Measurements from ENCODE around the gene COL3A1. TPM values are rescaled to one million over a fixed set of nuclear protein-coding genes. Genes with fewer than 3 reads are reported as not detected.

Gene COL3A1
- total RNA-seq, 2 donors from 2014 or later: 0.12 TPM; not detected in 1

DNA sequence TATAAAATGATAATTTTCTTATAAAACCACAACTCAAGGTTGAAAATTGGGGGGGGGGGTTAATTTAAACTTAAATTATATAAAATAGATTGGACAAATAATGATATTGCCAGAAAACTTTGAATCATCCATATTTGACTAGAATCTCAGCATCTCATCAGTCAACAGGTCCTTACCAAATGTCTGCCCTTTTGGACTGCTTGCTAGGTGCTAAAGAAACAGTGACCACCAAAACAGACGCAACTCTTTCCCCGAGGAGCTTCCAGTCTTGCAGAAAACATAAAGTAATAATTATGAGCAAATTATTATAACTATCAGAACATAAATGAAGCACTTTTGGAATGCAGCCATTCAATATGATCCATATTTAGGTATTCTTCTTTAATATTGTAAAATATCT is 8.6 kb upstream of the COL3A1 start:
- DNase-seq: no peak
- H3K27ac Mint-ChIP-seq: no peak overlapping the region
- no peak overlapping the region for H3K4me3 Mint-ChIP-seq
- H3K27me3 Mint-ChIP-seq: no peaks in the 10 kb centered on the region
- H3K9me3 ChIP-seq (ENCODE audit: control insufficient read depth, low read length, poor library complexity, severe bottlenecking): no peaks in the 10 kb centered on the region
- H3K36me3 Mint-ChIP-seq (ENCODE audit: low read depth): no peaks in the 10 kb centered on the region
- no peak for ATAC-seq
- no peaks in the 10 kb centered on the region for H3K4me1 Mint-ChIP-seq

DNA sequence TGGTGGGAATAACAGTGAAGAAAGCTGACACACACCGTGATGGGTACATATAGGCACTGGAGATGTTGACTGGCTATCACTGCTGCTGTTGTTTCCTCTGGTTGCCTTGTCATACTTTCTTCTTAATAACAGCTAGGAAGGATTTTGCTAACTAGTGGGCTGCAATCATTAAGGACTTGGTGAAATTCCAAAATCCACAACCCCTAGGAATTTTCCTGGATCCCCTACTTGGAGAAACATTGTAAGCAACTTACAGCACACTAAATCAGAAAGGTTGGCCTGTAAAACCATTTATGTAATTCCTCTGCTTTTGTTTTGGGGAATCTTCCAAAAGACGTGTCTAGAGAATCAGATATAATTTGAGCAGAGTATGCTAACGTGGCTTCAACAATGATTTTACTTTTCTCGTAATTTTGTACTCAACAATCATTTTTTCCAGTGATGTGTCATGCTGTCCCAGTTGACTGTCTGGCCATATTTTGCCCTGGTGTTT is 8.0 kb upstream of the COL3A1 start:
- no peak for DNase-seq
- no peak overlapping the region for H3K27ac Mint-ChIP-seq
- no peak for ATAC-seq
- H3K4me3 Mint-ChIP-seq: no peak overlapping the region
- H3K27me3 Mint-ChIP-seq: no peaks in the 10 kb centered on the region
- no peaks in the 10 kb centered on the region for H3K36me3 Mint-ChIP-seq (ENCODE audit: low read depth)
- H3K9me3 ChIP-seq (ENCODE audit: control insufficient read depth, low read length, poor library complexity, severe bottlenecking): no peaks in the 10 kb centered on the region
- H3K4me1 Mint-ChIP-seq: no peaks in the 10 kb centered on the region

GRCh38 chr2:188966728-188967440 is 7.3 kb upstream of the COL3A1 start:
- no peak for DNase-seq
- no peaks in the 10 kb centered on the region for H3K36me3 Mint-ChIP-seq (ENCODE audit: low read depth)
- H3K27ac Mint-ChIP-seq: no peak overlapping the region
- no peak for ATAC-seq
- no peaks in the 10 kb centered on the region for H3K27me3 Mint-ChIP-seq
- H3K4me3 Mint-ChIP-seq: no peak overlapping the region
- H3K4me1 Mint-ChIP-seq: no peaks in the 10 kb centered on the region
- no peaks in the 10 kb centered on the region for H3K9me3 ChIP-seq (ENCODE audit: control insufficient read depth, low read length, poor library complexity, severe bottlenecking)

DNA sequence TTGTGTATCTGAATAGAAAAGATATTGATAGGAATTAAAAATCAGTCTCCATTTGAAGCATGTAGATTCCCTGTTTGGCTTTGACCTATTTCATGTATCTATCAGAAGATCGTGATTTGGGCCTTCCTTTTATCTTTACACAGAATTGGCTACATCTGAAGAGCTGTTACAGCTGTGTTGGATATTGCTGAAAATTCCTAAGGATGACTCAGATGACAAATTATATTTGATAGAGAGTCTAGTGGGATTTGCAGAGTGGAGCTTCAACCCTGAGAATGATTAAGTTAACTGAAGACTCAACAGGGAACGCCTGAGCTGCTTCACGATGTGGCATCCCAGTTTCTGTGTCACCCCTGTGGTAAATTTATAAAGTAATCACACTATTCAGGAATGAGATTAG is 4.9 kb upstream of the COL3A1 start:
- Mint-ChIP-seq H3K36me3 (ENCODE audit: low read depth) (no peaks in the 10 kb centered on the region), H3K27me3 (peaks cover 7% of the 10 kb centered on the region), H3K4me3 (no peak overlapping the region), H3K27ac (no peak overlapping the region), H3K4me1 (no peaks in the 10 kb centered on the region)
- no peak for ATAC-seq
- no peaks in the 10 kb centered on the region for H3K9me3 ChIP-seq (ENCODE audit: control insufficient read depth, low read length, poor library complexity, severe bottlenecking)
- no peak for DNase-seq

DNA sequence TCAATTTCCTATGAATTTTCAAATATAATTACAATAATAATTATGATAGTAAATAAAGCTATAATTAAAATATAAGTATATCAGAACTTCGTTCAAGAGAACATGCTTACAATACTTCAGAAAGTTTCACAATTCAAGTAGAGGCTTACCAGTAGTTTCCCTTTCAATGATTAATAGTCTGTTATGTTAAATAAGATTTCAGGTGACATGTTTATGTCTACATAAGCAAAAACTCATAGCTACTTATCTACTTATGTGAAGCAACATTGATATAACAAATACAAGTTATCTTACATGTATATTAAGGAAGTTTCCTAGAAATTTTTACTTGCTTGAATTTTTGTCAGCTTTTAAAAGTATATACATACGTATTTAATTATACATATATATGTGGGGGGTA is 4.5 kb upstream of the COL3A1 start:
- Mint-ChIP-seq H3K4me3 (no peak overlapping the region), H3K4me1 (no peaks in the 10 kb centered on the region), H3K27ac (no peak overlapping the region), H3K36me3 (ENCODE audit: low read depth) (no peaks in the 10 kb centered on the region), H3K27me3 (peaks cover 11% of the 10 kb centered on the region)
- DNase-seq: no peak
- no peak for ATAC-seq
- H3K9me3 ChIP-seq (ENCODE audit: control insufficient read depth, low read length, poor library complexity, severe bottlenecking): no peaks in the 10 kb centered on the region

- Mint-ChIP-seq H3K36me3 (ENCODE audit: low read depth) (no peaks in the 10 kb centered on the region), H3K27me3 (peaks cover 11% of the 10 kb centered on the region), H3K4me3 (no peak overlapping the region), H3K4me1 (no peaks in the 10 kb centered on the region), H3K27ac (no peak overlapping the region)
- DNase-seq (no peak), ATAC-seq (no peak)
- no peaks in the 10 kb centered on the region for H3K9me3 ChIP-seq (ENCODE audit: control insufficient read depth, low read length, poor library complexity, severe bottlenecking)
Measured at GRCh38 chr2:188970211-188970610, 4.0 kb upstream of the COL3A1 start.

DNA sequence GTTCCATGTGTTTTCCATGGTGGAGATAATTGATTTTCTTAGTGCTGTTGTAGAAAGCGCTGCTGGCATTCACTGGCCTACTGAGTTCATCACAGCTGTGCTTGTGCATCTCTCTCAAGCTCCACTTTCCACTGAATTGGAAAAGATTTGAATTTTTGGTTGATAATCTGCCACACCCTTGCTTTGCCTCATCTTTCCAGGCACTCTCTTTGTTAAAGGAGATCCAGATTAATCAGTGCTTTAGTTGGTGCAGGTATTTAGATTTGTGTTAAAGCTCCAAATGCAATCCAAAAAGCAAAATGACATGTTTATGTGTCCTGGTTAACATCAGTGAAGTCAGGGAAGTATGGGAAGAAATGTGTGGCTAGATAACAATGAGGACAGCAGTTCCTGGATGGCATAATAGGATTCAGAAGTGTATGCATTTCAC is 2.7 kb upstream of the COL3A1 start:
- Mint-ChIP-seq H3K27ac (no peak overlapping the region), H3K4me3 (no peak overlapping the region), H3K4me1 (no peaks in the 10 kb centered on the region), H3K36me3 (ENCODE audit: low read depth) (no peaks in the 10 kb centered on the region), H3K27me3 (peaks cover 17% of the 10 kb centered on the region)
- no peaks in the 10 kb centered on the region for H3K9me3 ChIP-seq (ENCODE audit: control insufficient read depth, low read length, poor library complexity, severe bottlenecking)
- no peak for ATAC-seq
- no peak for DNase-seq

GRCh38 chr2:188973641-188974040 is 532 bp upstream of the COL3A1 start:
- DNase-seq: no peak
- Mint-ChIP-seq H3K27ac (no peak overlapping the region), H3K4me3 (no peak overlapping the region), H3K27me3 (peaks cover 17% of the 10 kb centered on the region), H3K4me1 (no peaks in the 10 kb centered on the region), H3K36me3 (ENCODE audit: low read depth) (no peaks in the 10 kb centered on the region)
- no peak for ATAC-seq
- no peaks in the 10 kb centered on the region for H3K9me3 ChIP-seq (ENCODE audit: control insufficient read depth, low read length, poor library complexity, severe bottlenecking)

DNA sequence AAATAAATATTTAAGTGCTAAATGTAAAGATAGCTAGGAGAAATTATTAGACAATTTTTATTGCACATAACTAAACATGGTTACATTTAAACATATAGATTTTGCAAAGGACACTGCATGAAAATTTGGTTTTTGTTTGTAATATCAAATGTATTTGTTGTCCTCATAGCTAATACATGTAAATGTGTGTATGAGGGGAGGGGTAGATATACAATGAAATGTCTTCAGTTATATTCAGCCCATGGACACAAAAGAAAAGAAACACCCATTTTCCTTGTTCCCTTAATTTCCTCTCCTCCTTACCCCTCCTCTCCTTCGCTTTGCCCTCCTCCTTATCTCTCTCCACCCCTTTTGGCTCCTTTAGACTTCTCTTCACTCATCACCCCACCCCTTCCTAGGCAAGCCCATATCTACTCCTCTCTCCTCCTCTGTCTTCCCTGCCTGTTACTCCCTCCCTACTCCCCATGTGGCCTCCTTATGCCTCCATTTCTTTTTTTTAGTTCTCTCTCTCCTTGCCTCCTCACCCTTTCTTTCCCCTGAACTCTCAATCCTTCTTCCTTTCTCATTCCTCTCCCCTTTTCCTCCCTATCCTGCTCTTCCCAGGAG is 1.4 kb downstream of the COL3A1 start:
- H3K36me3 Mint-ChIP-seq (ENCODE audit: low read depth): no peaks in the 10 kb centered on the region

GRCh38 chr2:188976545-188977268 is 2.5 kb downstream of the COL3A1 start:
- Mint-ChIP-seq H3K27ac (no peak overlapping the region), H3K4me3 (no peak overlapping the region), H3K36me3 (ENCODE audit: low read depth) (no peaks in the 10 kb centered on the region), H3K27me3 (peaks cover 17% of the 10 kb centered on the region), H3K4me1 (no peaks in the 10 kb centered on the region)
- ATAC-seq: no peak
- no peaks in the 10 kb centered on the region for H3K9me3 ChIP-seq (ENCODE audit: control insufficient read depth, low read length, poor library complexity, severe bottlenecking)
- DNase-seq: no peak

More for the DNA sequence above, 1.4 kb downstream of the COL3A1 start:
- DNase-seq (no peak), ATAC-seq (no peak)
- no peaks in the 10 kb centered on the region for H3K4me1 Mint-ChIP-seq
- H3K27ac Mint-ChIP-seq: no peak overlapping the region
- no peak overlapping the region for H3K4me3 Mint-ChIP-seq
- H3K9me3 ChIP-seq (ENCODE audit: control insufficient read depth, low read length, poor library complexity, severe bottlenecking): no peaks in the 10 kb centered on the region
- H3K27me3 Mint-ChIP-seq: peaks cover 17% of the 10 kb centered on the region

DNA sequence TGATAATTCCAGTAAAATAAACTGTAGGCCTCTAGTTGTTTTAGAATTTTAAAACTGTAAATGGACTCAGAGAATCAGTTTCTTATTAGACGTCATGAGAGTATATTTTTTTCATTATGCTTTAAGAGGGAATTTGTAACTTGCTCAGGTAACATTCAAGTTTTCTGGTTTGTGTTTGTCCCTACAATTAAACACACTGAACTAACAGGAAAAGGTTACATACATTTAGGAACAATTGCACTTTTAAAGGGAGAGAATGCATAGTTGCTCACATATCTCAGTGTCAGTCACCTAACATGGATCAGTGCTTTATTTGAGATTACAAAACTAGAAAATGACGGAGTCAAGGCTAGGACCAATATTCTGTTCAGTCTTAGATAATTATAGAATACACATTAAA is 3.1 kb downstream of the COL3A1 start:
- H3K27me3 Mint-ChIP-seq: peaks cover 17% of the 10 kb centered on the region
- H3K4me3 Mint-ChIP-seq: no peak overlapping the region
- DNase-seq: no peak
- no peaks in the 10 kb centered on the region for H3K36me3 Mint-ChIP-seq (ENCODE audit: low read depth)
- H3K9me3 ChIP-seq (ENCODE audit: control insufficient read depth, low read length, poor library complexity, severe bottlenecking): no peaks in the 10 kb centered on the region
- no peaks in the 10 kb centered on the region for H3K4me1 Mint-ChIP-seq
- H3K27ac Mint-ChIP-seq: no peak overlapping the region
- ATAC-seq: no peak

DNA sequence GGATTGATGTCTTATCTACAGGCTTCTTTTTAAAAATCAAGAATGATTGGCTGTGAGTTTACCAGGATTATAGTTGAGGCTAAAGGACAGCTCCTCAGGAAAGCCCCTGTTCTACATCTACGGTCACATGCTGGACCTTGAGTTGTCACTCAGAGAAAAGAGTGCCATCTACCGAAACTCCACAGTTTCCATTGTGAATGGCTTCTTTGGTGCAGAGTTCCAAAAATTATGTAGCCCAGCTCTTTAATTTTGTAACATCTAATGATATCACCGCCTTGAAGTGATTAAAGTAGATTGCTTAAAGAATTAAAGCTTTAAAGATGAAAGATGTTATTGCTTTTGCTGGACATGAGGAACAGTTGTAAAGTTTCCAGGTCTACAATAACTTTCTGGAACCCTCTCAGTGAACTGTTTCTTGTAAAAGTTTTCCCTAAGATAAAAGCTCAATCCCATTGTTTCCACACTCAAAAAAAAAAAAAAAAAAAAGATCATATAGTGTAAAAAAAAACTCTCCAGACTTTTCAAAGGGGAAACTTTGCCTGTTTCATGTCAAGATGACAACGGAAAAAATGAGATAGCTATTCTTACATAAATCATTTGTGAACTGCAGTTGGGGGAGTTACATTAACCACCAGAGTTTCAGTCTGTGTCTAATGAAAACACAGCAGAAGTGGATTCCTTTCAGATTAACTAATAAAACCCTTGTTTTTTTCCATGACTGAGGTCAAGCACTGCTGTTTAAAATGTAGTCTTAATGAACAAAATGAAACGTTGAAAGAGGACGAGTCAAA is 4.3 kb downstream of the COL3A1 start:
- H3K36me3 Mint-ChIP-seq (ENCODE audit: low read depth): no peaks in the 10 kb centered on the region
- no peaks in the 10 kb centered on the region for H3K4me1 Mint-ChIP-seq
- H3K27me3 Mint-ChIP-seq: peaks cover 11% of the 10 kb centered on the region
- H3K4me3 Mint-ChIP-seq: no peak overlapping the region
- DNase-seq: no peak
- ATAC-seq: no peak
- H3K9me3 ChIP-seq (ENCODE audit: control insufficient read depth, low read length, poor library complexity, severe bottlenecking): no peaks in the 10 kb centered on the region
- no peak overlapping the region for H3K27ac Mint-ChIP-seq

Data from T-helper 17 cell (primary cell).